Thymus (tissue), 11 donors: ENCODE measurements around the gene RCC1. TPM values are rescaled to one million over a fixed set of nuclear protein-coding genes. Genes with fewer than 3 reads are reported as not detected.
"Not testable (repeated sequence)": the region's sequence is repeated elsewhere in the genome, so short reads cannot be mapped to it uniquely, and the experiment has no call there.

Experiments
- DNase-seq, 9 donors: peaks; one replicate each; pipeline ENCODE4 v3.0.0-alpha.2; 2013; ENCODE audit warnings: low spot score in 9 of 9, low read depth in 6 of 9, missing footprints in 1 of 9
- H3K27ac ChIP-seq, 2 donors: one replicate each; pipeline ENCODE4 v1.5.1; 2013; ENCODE audit warnings: control low read depth in 1 of 2, low read depth in 1 of 2, low read length in 1 of 2, mild to moderate bottlenecking in 1 of 2, moderate library complexity in 1 of 2
- H3K27me3 ChIP-seq, 2 donors: one replicate each; pipeline ENCODE4 v1.5.1; 2013; ENCODE audit warnings: low read length in 1 of 2; ENCODE audit not compliant: control insufficient read depth in 2 of 2, insufficient read depth in 1 of 2
- H3K36me3 ChIP-seq, 2 donors: one replicate each; pipeline ENCODE4 v1.5.1; 2013; ENCODE audit warnings: low read length in 1 of 2, mild to moderate bottlenecking in 1 of 2, moderate library complexity in 1 of 2; ENCODE audit not compliant: control insufficient read depth in 2 of 2, insufficient read depth in 2 of 2
- H3K4me1 ChIP-seq, 2 donors: one replicate each; pipeline ENCODE4 v1.5.1; 2013; ENCODE audit warnings: low read length in 2 of 2; ENCODE audit not compliant: control insufficient read depth in 2 of 2, insufficient read depth in 2 of 2
- H3K4me3 ChIP-seq, 2 donors: one replicate each; pipeline ENCODE4 v1.5.1; 2013; ENCODE audit warnings: low read length in 2 of 2, control low read depth in 1 of 2, mild to moderate bottlenecking in 1 of 2
- H3K9me3 ChIP-seq, 2 donors: one replicate each; pipeline ENCODE4 v1.5.1; 2013; ENCODE audit warnings: low read length in 1 of 2, mild to moderate bottlenecking in 1 of 2; ENCODE audit not compliant: control insufficient read depth in 2 of 2, insufficient read depth in 1 of 2
- WGBS: extraction: QIAGEN DNeasy Blood & Tissue Kit; methylation state at CpG from one replicate; pipeline ENCODE4 v1.1.7; 2013; 5-methylcytosine and 5-hydroxymethylcytosine counted together
- polyA plus RNA-seq: library from polyadenylated mRNA; stranded (reverse); fragments of 200-250 nt; gene quantifications from one replicate; pipeline ENCODE4 v1.2.3, GENCODE V29; 2013
- total RNA-seq: library from RNA; stranded (reverse); fragments of 120-200 nt; gene quantifications from one replicate; pipeline ENCODE4 v1.2.4, GENCODE V29; 2013
- donor health status: healthy.

RCC1 gene
- total and polyA plus RNA-seq, 2 donors = 19.4 to 41.4 TPM

- Histone ChIP-seq H3K27me3 (no peaks in the 10 kb centered on the region), H3K4me3 (no peak overlapping the region), H3K9me3 (no peaks in the 10 kb centered on the region), H3K27ac (no peak overlapping the region), H3K36me3 (peaks cover 33 to 34% of the 10 kb centered on the region in 2 donors), H3K4me1 (no peaks in the 10 kb centered on the region)
- 98% methylated on average over 9 of the region's 9 CpGs for WGBS
- DNase-seq = no peak
Observed at GRCh38 chr1:28526886-28527285, 21.0 kb downstream of the RCC1 start.

GRCh38 chr1:28530456-28530855 lies 24.6 kb downstream of the RCC1 start:
- no peaks in the 10 kb centered on the region for H3K27me3 ChIP-seq
- H3K9me3 ChIP-seq = no peaks in the 10 kb centered on the region
- H3K4me1 ChIP-seq = no peaks in the 10 kb centered on the region
- no peak overlapping the region for H3K4me3 ChIP-seq
- no peak overlapping the region for H3K27ac ChIP-seq
- WGBS = 99% methylated on average over 31 of the region's 31 CpGs
- H3K36me3 ChIP-seq = peaks cover 41 to 45% of the 10 kb centered on the region in 2 donors
- DNase-seq = no peak

GRCh38 chr1:28534671-28535070 lies 28.8 kb downstream of the RCC1 start:
- H3K9me3 ChIP-seq = no peaks in the 10 kb centered on the region
- H3K4me1 ChIP-seq = no peaks in the 10 kb centered on the region
- no peak for DNase-seq
- H3K36me3 ChIP-seq = peaks cover 68 to 71% of the 10 kb centered on the region in 2 donors
- no peaks in the 10 kb centered on the region for H3K27me3 ChIP-seq
- no peak overlapping the region for H3K27ac ChIP-seq
- 98% methylated on average over 6 of the region's 6 CpGs for WGBS
- no peak overlapping the region for H3K4me3 ChIP-seq

- Histone ChIP-seq H3K4me1 (no peaks in the 10 kb centered on the region), H3K36me3 (peaks cover 63 to 68% of the 10 kb centered on the region in 2 donors), H3K4me3 (no peak overlapping the region), H3K9me3 (no peaks in the 10 kb centered on the region), H3K27ac (no peak overlapping the region), H3K27me3 (no peaks in the 10 kb centered on the region)
- WGBS = over 99% methylated on average over 6 of the region's 6 CpGs
- no peak for DNase-seq
Observed at GRCh38 chr1:28535180-28535579, 29.3 kb downstream of the RCC1 start.

- H3K27ac ChIP-seq = no peak overlapping the region
- no peak for DNase-seq
- H3K36me3 ChIP-seq = peaks cover 44 to 45% of the 10 kb centered on the region in 2 donors
- no peaks in the 10 kb centered on the region for H3K9me3 ChIP-seq
- H3K4me3 ChIP-seq = no peak overlapping the region
- WGBS = 96% methylated on average over 8 of the region's 8 CpGs
- H3K4me1 ChIP-seq = no peaks in the 10 kb centered on the region
- no peaks in the 10 kb centered on the region for H3K27me3 ChIP-seq
Observed at GRCh38 chr1:28537457-28538199, 31.8 kb downstream of the RCC1 start.

GRCh38 chr1:28538286-28538685 lies 32.4 kb downstream of the RCC1 start:
- DNase-seq = no peak

GRCh38 chr1:28540651-28541050 lies 34.8 kb downstream of the RCC1 start:
- Histone ChIP-seq H3K9me3 (no peaks in the 10 kb centered on the region), H3K4me3 (no peak overlapping the region), H3K27me3 (no peaks in the 10 kb centered on the region), H3K27ac (no peak overlapping the region), H3K4me1 (no peaks in the 10 kb centered on the region), H3K36me3 (peaks cover 30 to 32% of the 10 kb centered on the region in 2 donors)
- no peak for DNase-seq
- 98% methylated on average over 7 of the region's 7 CpGs for WGBS

More at GRCh38 chr1:28538286-28538685, 32.4 kb downstream of the RCC1 start:
- Histone ChIP-seq H3K27me3 (no peaks in the 10 kb centered on the region), H3K27ac (no peak overlapping the region), H3K4me3 (no peak overlapping the region), H3K36me3 (peaks cover 44 to 45% of the 10 kb centered on the region in 2 donors), H3K4me1 (no peaks in the 10 kb centered on the region), H3K9me3 (no peaks in the 10 kb centered on the region)
- 96% methylated on average over 6 of the region's 6 CpGs for WGBS

- H3K4me1 ChIP-seq, DNase-seq, H3K27ac ChIP-seq, H3K9me3 ChIP-seq, H3K27me3 ChIP-seq, H3K4me3 ChIP-seq: not testable (repeated sequence)
- WGBS = 97% methylated on average over 8 of the region's 8 CpGs
- H3K36me3 ChIP-seq = peaks cover 21 to 23% of the 10 kb centered on the region in 2 donors
Observed at GRCh38 chr1:28541414-28542015, 35.7 kb downstream of the RCC1 start.

- Histone ChIP-seq H3K36me3 (no peaks in the 10 kb centered on the region), H3K9me3 (no peaks in the 10 kb centered on the region), H3K27ac (no peak overlapping the region), H3K27me3 (no peaks in the 10 kb centered on the region), H3K4me3 (no peak overlapping the region), H3K4me1 (no peaks in the 10 kb centered on the region)
- WGBS = 98% methylated on average over 4 of the region's 4 CpGs
- no peak for DNase-seq
Observed at GRCh38 chr1:28545246-28545628, 39.4 kb downstream of the RCC1 start.
